Measurements from ENCODE around the gene LTN1. TPM values are rescaled to one million over a fixed set of nuclear protein-coding genes. Genes with fewer than 3 reads are reported as not detected.

Gene LTN1
- total RNA-seq, 2 experiments from 2014 or later = 24.7 to 27.1 TPM

DNA sequence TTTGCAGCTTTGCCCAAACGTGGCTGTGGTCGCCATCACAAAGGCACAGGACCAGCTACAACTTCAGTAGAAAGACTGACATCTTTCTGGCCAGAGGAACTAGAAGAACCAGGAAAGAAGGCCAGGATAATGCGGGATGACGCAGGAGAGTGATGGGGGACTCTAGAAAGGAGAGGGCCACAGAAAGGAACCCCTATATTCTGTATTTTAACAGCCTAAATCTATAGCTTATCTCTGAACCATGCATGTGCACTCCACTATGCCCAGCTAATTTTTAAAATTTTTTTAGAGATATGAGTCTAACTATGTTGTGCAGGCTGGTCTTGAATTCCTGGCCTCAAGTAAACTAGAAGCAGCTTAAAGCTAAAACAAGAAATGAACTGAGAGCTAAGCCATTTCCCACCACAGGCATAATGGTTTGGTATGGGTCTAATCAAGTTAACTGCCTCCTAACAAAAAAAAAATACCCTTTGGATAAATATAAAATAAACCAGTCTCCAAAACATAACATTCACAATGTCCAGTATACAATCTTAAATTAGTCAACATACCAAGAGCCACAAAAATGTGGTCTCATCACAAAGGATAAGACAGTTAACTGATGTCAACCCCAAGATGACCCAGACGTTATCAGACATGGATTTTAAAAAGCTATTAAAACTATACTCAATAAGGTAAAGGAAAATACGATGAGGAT is 18.0 kb downstream of the LTN1 start:
- H3K27me3 Mint-ChIP-seq = no peaks in the 10 kb centered on the region
- ATAC-seq = no peak
- CTCF ChIA-PET = interaction anchor here (0.8 to 3.6 kb wide), 2 partner anchors 9 to 142 kb away, joined by 3 to 11 read pairs; no protein-coding TSS in a partner anchor
- H3K27ac Mint-ChIP-seq = peak overlapping the region; percentile 11
- H3K4me1 Mint-ChIP-seq = no peaks in the 10 kb centered on the region
- H3K4me3 Mint-ChIP-seq = no peak overlapping the region
- DNase-seq = no peak
- H3K9me3 Mint-ChIP-seq (ENCODE audit: low read depth) = no peaks in the 10 kb centered on the region
- H3K36me3 Mint-ChIP-seq = peaks cover 45% of the 10 kb centered on the region

DNA sequence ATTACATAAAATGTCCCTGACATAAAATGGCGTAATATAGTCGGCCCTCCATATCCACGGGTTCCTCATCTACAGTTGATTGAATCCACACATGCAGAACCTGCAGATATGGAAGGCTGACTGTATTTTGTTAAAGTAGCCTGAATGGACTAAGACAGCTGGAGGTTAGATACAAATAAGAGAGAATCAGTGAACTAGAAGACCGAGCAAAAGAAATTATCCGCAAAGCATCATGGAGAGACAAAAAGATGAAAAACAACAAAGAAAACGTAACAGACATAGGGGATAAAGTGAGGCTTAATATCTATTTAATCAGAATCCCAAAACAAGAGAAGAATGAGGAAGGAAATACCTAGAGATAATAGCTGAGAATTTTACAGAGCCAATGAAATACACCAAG is 20.3 kb downstream of the LTN1 start:
- DNase-seq = no peak
- H3K4me1 Mint-ChIP-seq = no peaks in the 10 kb centered on the region
- H3K9me3 Mint-ChIP-seq (ENCODE audit: low read depth) = no peaks in the 10 kb centered on the region
- CTCF ChIA-PET = no interaction called here
- H3K27ac Mint-ChIP-seq = no peak overlapping the region
- no peak for ATAC-seq
- H3K4me3 Mint-ChIP-seq = no peak overlapping the region
- no peaks in the 10 kb centered on the region for H3K27me3 Mint-ChIP-seq
- H3K36me3 Mint-ChIP-seq = peaks cover 49% of the 10 kb centered on the region

DNA sequence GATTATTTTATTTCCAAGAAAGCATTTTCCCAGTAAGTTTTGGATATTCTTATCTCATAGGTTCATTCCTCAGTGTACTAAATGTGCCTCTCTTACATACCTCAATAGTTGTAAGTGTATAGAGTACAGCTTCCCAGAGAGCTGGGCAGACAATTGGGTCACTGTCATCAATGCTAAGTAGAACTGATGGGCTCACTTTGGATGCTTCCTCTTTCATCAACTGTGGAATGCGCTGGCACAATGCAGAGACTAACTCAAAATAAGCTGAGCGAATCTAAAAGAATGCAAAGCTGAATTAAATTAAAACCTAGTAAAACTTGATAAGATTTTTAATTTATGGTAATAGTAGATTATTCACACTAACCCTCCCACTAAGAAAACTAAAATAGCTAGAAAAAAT is 21.5 kb downstream of the LTN1 start:
- H3K36me3 Mint-ChIP-seq = peaks cover 61% of the 10 kb centered on the region
- H3K4me1 Mint-ChIP-seq = no peaks in the 10 kb centered on the region
- H3K4me3 Mint-ChIP-seq = no peak overlapping the region
- H3K27ac Mint-ChIP-seq = no peak overlapping the region
- ATAC-seq = no peak
- H3K27me3 Mint-ChIP-seq = no peaks in the 10 kb centered on the region
- CTCF ChIA-PET = no interaction called here
- H3K9me3 Mint-ChIP-seq (ENCODE audit: low read depth) = no peaks in the 10 kb centered on the region
- DNase-seq = no peak

DNA sequence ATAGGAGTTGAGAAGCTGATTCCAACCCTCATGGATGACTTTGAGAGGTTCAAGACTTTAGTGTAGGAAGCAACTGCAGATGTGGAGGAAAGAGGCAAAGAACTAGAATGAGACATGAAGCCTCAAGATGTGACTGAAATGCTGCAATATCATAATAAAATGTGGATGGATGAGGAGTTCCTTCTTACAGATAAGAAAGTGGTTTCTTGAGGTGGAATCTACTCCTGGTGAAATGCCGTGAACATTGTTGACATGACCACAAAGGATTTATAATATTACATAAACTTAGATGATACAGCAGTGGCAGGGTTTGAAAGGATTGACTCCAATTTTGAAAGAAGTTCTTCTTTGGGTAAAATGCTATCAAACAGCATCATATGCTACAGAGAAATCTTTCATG is 28.8 kb downstream of the LTN1 start:
- DNase-seq (no peak), ATAC-seq (no peak)
- H3K4me3 Mint-ChIP-seq = no peak overlapping the region
- no peaks in the 10 kb centered on the region for H3K9me3 Mint-ChIP-seq (ENCODE audit: low read depth)
- H3K36me3 Mint-ChIP-seq = peaks cover 52% of the 10 kb centered on the region
- no peaks in the 10 kb centered on the region for H3K4me1 Mint-ChIP-seq
- CTCF ChIA-PET = no interaction called here
- H3K27me3 Mint-ChIP-seq = no peaks in the 10 kb centered on the region
- H3K27ac Mint-ChIP-seq = no peak overlapping the region

DNA sequence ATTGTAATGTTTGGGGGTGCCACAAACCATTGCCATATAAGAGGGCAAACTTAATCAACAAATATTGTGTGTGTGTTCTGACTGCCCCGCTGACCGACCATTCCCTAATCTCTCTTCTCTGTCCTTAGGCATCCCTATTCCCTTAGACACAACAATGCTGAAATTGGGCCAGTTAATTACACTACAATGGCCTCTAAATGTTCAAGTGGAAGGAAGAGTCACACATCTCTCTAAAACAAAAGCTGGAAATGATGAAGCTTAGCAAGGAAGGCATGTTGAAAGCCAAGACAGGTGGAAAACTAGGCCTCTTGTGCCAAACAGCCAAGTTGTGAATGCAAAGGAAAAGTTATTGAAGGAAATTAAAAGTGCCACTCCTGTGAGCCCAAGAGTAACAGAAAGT is 30.2 kb downstream of the LTN1 start:
- DNase-seq (no peak), ATAC-seq (no peak)
- CTCF ChIA-PET = no interaction called here
- Mint-ChIP-seq H3K27me3 (no peaks in the 10 kb centered on the region), H3K27ac (no peak overlapping the region), H3K4me3 (no peak overlapping the region), H3K4me1 (no peaks in the 10 kb centered on the region), H3K36me3 (peaks cover 51% of the 10 kb centered on the region), H3K9me3 (ENCODE audit: low read depth) (no peaks in the 10 kb centered on the region)

DNA sequence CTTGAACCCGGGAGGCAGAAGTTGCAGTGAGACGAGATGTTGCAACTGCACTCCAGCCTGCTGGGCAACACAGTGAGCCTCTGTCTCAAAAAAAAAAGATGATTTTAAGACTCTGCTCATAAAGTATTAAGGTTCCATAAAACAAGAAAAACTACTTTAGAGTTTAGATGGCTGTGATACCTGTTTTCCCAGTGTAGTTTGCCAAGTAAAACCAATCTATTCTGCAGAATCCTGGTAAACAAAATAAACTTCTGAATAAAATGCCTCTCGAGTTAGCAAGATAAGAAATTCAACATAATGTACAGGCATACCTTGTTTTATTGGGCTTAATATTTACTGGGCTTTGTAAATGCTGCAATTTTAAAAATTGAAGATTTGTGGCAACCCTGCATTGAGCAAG is 30.8 kb downstream of the LTN1 start:
- Mint-ChIP-seq H3K4me3 (no peak overlapping the region), H3K36me3 (peaks cover 50% of the 10 kb centered on the region), H3K9me3 (ENCODE audit: low read depth) (no peaks in the 10 kb centered on the region), H3K4me1 (no peaks in the 10 kb centered on the region), H3K27me3 (no peaks in the 10 kb centered on the region), H3K27ac (no peak overlapping the region)
- no peak for DNase-seq
- ATAC-seq = no peak
- CTCF ChIA-PET = no interaction called here

DNA sequence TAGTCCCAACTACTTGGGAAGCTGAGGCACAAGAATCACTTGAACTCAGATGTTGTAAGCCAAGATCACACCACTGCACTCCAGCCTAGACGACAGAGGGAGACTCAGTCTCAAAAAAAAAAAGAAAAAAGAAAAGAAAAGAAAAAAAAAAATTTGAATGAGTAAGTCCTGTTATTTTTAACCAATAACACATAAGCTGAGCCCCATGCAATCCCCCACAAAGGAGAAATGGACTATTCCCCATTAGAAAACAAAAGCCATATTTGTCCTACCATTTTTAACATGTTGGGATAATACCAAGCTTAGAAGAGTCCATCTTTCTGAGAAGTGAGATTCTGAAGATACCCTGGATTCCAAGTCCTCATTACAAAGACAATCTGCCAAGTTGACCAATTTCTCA is 32.4 kb downstream of the LTN1 start:
- Mint-ChIP-seq H3K4me1 (no peaks in the 10 kb centered on the region), H3K4me3 (no peak overlapping the region), H3K36me3 (peaks cover 51% of the 10 kb centered on the region), H3K27ac (no peak overlapping the region), H3K27me3 (no peaks in the 10 kb centered on the region), H3K9me3 (ENCODE audit: low read depth) (no peaks in the 10 kb centered on the region)
- CTCF ChIA-PET = no interaction called here
- DNase-seq = no peak
- ATAC-seq = no peak

DNA sequence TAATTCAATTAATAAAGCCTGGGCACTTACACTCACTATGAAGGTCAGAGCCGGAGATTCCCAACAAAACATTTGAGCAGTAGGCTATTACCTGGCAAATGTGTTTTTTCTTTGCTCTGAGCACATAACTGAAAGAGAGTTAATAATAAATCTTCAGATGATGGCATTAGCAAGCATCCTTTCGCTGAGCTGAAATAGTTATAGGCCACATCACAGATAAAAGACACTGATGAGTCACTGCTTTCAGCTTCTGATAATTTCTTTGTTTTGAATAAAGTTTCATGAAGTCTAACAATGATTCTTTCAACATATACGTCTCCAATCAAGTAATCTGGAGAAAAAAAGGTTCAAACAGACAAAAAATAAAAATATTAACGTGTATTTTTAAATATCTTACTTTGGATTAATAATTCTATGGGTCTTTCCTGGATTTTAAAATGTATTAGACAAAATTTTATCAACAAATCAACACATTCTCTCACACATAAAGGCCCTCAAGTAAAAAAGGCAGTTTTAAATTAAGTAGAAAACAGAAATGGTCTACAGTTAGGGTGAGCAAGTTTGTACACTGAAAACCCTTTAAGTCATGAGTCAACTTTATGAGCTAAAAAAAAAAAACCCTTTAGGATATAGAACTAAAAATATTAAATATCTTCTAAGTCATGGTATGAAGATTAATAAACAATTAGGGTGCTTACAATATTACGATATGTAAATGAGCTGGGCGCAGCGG is 33.1 kb downstream of the LTN1 start:
- no peak for DNase-seq
- peaks cover 4% of the 10 kb centered on the region for H3K4me1 Mint-ChIP-seq
- ATAC-seq = no peak
- H3K9me3 Mint-ChIP-seq (ENCODE audit: low read depth) = no peaks in the 10 kb centered on the region
- CTCF ChIA-PET = no interaction called here
- H3K4me3 Mint-ChIP-seq = no peak overlapping the region
- no peaks in the 10 kb centered on the region for H3K27me3 Mint-ChIP-seq
- no peak overlapping the region for H3K27ac Mint-ChIP-seq
- peaks cover 56% of the 10 kb centered on the region for H3K36me3 Mint-ChIP-seq

DNA sequence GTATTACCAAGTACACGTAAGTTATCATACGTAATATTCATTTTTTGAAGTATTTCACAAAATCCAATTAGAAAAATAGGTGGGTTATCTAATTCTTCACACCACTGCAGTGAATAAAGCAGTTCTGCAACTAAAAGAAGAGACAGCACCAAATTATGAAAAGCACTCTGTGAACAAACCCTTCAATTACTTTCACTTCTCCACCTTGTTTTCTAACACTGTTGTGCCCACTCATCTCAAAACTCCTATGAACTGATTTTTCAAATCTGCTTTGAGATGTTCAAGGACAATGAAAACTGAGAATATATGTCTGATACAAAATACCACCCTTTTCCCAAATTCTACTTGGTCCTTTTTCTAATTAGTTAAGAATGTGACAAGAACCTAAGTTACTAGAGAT is 39.4 kb downstream of the LTN1 start:
- H3K27ac Mint-ChIP-seq = no peak overlapping the region
- no peaks in the 10 kb centered on the region for H3K27me3 Mint-ChIP-seq
- no peak overlapping the region for H3K4me3 Mint-ChIP-seq
- H3K4me1 Mint-ChIP-seq = peaks cover 20% of the 10 kb centered on the region
- CTCF ChIA-PET = interaction anchor here (0.6 kb wide), 1 partner anchor 149 kb away, joined by 3 read pairs; no protein-coding TSS in a partner anchor
- no peak for ATAC-seq
- no peaks in the 10 kb centered on the region for H3K9me3 Mint-ChIP-seq (ENCODE audit: low read depth)
- peaks cover 44% of the 10 kb centered on the region for H3K36me3 Mint-ChIP-seq
- DNase-seq = no peak

DNA sequence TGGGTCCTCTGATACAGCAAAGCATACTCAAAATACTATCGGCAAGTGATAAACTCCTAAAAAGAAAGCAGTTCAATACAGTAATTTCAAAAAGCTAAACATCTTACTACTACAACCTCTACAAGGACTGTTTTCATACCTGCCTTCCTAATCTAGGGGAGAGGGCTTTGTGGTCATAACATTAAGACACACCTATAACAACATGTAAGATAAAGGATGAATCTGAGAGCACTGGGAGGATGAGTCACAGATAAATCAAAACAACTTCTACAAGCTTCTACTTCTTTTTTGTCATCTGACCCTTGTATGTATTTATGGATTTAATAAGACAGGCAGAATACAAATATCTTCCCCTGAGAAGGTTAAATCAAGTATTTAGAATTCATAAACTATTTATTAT is 40.0 kb downstream of the LTN1 start:
- Mint-ChIP-seq H3K27me3 (no peaks in the 10 kb centered on the region), H3K27ac (no peak overlapping the region), H3K9me3 (ENCODE audit: low read depth) (no peaks in the 10 kb centered on the region), H3K4me1 (peaks cover 20% of the 10 kb centered on the region), H3K36me3 (peaks cover 40% of the 10 kb centered on the region), H3K4me3 (no peak overlapping the region)
- no peak for DNase-seq
- CTCF ChIA-PET = no interaction called here
- ATAC-seq = no peak

DNA sequence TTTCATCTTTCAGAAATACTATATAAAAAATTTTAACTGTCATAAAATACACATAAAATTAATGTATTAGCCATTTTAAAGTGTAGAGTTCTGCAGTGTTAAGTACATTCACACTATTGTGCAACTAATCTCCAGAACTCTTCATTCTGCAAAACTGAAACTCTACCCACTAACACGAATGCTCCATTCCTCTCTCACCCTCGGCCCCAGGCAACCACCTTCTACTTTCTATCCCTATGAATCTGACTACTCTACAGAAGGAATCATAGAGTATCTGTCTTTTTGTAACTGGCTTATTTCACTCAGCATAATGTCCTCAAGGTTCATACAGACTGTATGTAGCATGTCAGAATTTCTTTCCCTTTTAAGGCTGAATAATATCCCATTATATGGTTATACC is 43.4 kb downstream of the LTN1 start:
- CTCF ChIA-PET = interaction anchor here (1.2 kb wide), 1 partner anchor 204 kb away, joined by 3 read pairs; no protein-coding TSS in a partner anchor
- H3K36me3 Mint-ChIP-seq = peaks cover 22% of the 10 kb centered on the region
- no peak overlapping the region for H3K27ac Mint-ChIP-seq
- DNase-seq (no peak), ATAC-seq (peak; percentile 33)
- H3K9me3 Mint-ChIP-seq (ENCODE audit: low read depth) = no peaks in the 10 kb centered on the region
- peaks cover 18% of the 10 kb centered on the region for H3K4me1 Mint-ChIP-seq
- H3K27me3 Mint-ChIP-seq = no peaks in the 10 kb centered on the region
- no peak overlapping the region for H3K4me3 Mint-ChIP-seq

DNA sequence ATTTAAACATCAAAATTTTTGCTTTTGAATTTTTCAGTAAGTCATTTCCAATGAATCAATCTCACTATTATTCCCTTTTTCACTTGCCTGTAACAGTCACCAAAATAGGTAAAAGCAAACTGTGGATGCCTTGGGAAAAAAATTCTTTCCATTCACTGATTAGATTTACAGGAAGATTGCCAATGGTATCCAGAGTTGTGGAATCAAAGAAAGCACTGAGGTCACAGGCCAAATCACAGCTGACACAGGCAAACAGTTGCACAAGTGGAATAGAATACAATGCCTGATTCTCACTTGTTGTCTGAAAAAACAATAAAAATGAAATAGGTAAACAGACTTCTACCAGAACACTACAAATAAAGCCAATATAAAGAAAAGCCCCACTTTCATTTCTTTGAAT is 48.4 kb downstream of the LTN1 start:
- Mint-ChIP-seq H3K9me3 (ENCODE audit: low read depth) (no peaks in the 10 kb centered on the region), H3K27me3 (no peaks in the 10 kb centered on the region), H3K4me3 (no peak overlapping the region), H3K27ac (no peak overlapping the region), H3K36me3 (peaks cover 25% of the 10 kb centered on the region), H3K4me1 (peaks cover 21% of the 10 kb centered on the region)
- DNase-seq (no peak), ATAC-seq (no peak)
- CTCF ChIA-PET = no interaction called here

DNA sequence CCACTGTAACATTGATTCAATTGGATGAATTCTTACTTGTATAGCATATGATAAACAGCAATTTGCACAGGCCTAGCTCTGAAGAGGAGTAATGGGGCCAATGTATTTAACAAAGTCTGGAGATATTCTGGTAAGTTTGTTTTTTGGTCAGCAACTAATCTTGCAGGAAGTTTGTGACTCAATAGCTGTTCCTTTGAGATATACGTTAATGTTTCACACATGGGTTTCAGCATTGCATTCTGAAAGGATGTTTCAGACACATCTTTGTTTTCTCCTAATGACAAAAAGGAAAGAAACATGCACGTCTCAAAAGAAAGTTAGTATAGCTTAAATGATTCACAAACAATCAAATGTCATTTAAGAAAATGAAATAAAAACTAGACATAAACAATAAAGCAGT is 49.0 kb downstream of the LTN1 start:
- ATAC-seq (peak; percentile 30), DNase-seq (no peak)
- Mint-ChIP-seq H3K27me3 (no peaks in the 10 kb centered on the region), H3K9me3 (ENCODE audit: low read depth) (no peaks in the 10 kb centered on the region), H3K4me3 (no peak overlapping the region), H3K4me1 (peaks cover 20% of the 10 kb centered on the region), H3K27ac (peak overlapping the region; percentile 39), H3K36me3 (peaks cover 23% of the 10 kb centered on the region)
- CTCF ChIA-PET = no interaction called here

DNA sequence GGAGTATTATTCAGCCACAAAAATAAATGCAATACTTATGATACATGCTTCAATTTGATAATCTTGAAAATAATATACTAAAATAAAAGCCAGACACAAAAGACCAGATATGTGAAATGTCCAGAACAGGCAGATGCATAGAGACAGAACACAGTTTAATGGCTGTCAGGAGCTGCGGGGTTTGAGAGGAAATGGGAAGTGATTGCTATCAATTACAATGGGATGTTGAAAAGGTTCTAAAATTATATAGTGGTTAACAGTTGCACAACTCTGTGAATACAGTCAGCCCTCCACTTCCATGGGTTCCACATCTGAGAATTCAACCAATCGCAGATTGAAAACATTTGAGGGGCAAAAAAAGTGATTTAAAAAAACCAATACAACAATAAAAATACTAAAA is 54.0 kb downstream of the LTN1 start:
- Mint-ChIP-seq H3K36me3 (peaks cover 35% of the 10 kb centered on the region), H3K9me3 (ENCODE audit: low read depth) (no peaks in the 10 kb centered on the region)
- CTCF ChIA-PET = interaction anchor here (0.6 to 2.3 kb wide), 5 partner anchors 9 to 193 kb away, joined by 3 to 34 read pairs (median 4); no protein-coding TSS in a partner anchor

More for the DNA sequence above, 54.0 kb downstream of the LTN1 start:
- Mint-ChIP-seq H3K27ac (no peak overlapping the region), H3K4me1 (peaks cover 14% of the 10 kb centered on the region), H3K4me3 (no peak overlapping the region), H3K27me3 (no peaks in the 10 kb centered on the region)
- no peak for ATAC-seq
- DNase-seq = no peak

Data from activated CD8-positive, alpha-beta memory T cell treated with anti-CD3 and anti-CD28 coated beads, Interleukin-2, amount 10 ng/mL, durations not matched to agents 7 days and 5 days (primary cell).